Stimulated activated naive B cell treated with anti-CD40 and anti-IgM and Interleukin-4, amounts not matched to agents 10 μg/mL and 1 μg/mL and 100 μg/mL, for 72 hours (primary cell): Measurements from ENCODE around the gene RASSF10.

Experiments
- ATAC-seq, 2 donors: fragments of 150-1000 bp; cut with Tn5 transposase; replicated peaks; 2 replicates each; pipeline ENCODE4 v1.10.0; 2021; ENCODE audit warnings: moderate library complexity in 1 of 2
- DNase-seq: peaks from one replicate; pipeline ENCODE4 v3.0.0; 2021
- H3K27ac Mint-ChIP-seq: one replicate; pipeline ENCODE4 v1.8.0; 2022; ENCODE audit warnings: mild to moderate bottlenecking, mixed read lengths
- H3K27me3 Mint-ChIP-seq, 2 donors: one replicate each; pipeline ENCODE4 v1.8.0; 2022; ENCODE audit warnings: mixed read lengths in 2 of 2
- H3K36me3 Mint-ChIP-seq, 2 donors: one replicate each; pipeline ENCODE4 v1.8.0; 2022; ENCODE audit warnings: mixed read lengths in 2 of 2, mild to moderate bottlenecking in 1 of 2
- H3K4me1 Mint-ChIP-seq, 2 donors: one replicate each; pipeline ENCODE4 v1.8.0; 2022; ENCODE audit warnings: mixed read lengths in 2 of 2, mild to moderate bottlenecking in 1 of 2
- H3K4me3 Mint-ChIP-seq, 2 donors: one replicate each; pipeline ENCODE4 v1.8.0; 2022; ENCODE audit warnings: mild to moderate bottlenecking in 2 of 2, mixed read lengths in 2 of 2, moderate library complexity in 1 of 2
- H3K9me3 Mint-ChIP-seq, 2 donors: one replicate each; pipeline ENCODE4 v1.8.0; 2022; ENCODE audit warnings: mixed read lengths in 2 of 2, mild to moderate bottlenecking in 1 of 2

RASSF10 gene

DNA sequence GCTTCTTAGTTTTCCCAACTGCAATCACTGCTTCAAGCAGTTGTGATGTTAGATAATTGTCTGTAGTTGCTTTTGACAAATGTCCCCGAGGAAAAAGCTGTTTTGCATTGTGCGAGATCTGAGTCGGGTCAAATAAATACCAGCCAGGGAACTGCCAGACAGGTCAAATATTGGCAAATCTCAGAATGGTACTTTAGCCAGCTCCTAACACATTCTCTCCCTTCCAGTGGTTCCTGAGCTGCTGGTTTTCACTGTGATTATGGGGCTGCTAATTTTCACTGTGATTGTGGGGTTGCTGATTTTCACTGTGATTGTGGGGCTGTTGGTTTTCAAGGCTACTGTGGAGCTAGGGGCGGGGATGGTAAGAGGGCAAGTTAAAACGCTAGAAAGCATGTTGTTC, 14.3 kb downstream of the RASSF10 start:
- Mint-ChIP-seq H3K27me3 (peaks cover 6 to 24% of the 10 kb centered on the region in 2 donors), H3K27ac (no peak overlapping the region), H3K4me3 (no peak overlapping the region), H3K36me3 (no peaks in the 10 kb centered on the region), H3K9me3 (peaks cover 6% of the 10 kb centered on the region in 2 donors), H3K4me1 (no peaks in the 10 kb centered on the region)
- DNase-seq, result no peak
- ATAC-seq, result no peak

DNA sequence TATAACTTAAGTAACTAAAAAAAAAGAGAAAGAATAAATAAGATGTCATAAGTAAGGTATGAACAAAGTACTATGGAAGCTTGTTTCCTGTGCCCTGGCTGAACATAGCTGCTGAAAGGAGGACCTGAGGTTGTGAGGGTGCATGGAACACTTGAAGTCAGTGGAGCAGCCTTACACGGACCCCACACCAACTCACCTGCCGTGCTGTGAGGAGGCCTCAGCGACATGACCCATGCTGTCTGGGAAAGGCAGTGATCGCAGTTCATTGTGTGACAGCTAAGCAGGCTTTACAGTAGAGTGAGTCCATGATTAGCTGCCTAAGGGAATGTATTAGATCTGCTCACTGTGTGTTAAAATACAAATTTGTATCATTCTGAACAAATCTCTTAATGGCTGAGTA, 17.6 kb downstream of the RASSF10 start:
- Mint-ChIP-seq H3K27ac (no peak overlapping the region), H3K36me3 (no peaks in the 10 kb centered on the region), H3K27me3 (peaks cover 6 to 16% of the 10 kb centered on the region in 2 donors), H3K9me3 (peaks cover 6% of the 10 kb centered on the region in 2 donors), H3K4me3 (no peak overlapping the region), H3K4me1 (no peaks in the 10 kb centered on the region)
- DNase-seq (no peak), ATAC-seq (no peak)

DNA sequence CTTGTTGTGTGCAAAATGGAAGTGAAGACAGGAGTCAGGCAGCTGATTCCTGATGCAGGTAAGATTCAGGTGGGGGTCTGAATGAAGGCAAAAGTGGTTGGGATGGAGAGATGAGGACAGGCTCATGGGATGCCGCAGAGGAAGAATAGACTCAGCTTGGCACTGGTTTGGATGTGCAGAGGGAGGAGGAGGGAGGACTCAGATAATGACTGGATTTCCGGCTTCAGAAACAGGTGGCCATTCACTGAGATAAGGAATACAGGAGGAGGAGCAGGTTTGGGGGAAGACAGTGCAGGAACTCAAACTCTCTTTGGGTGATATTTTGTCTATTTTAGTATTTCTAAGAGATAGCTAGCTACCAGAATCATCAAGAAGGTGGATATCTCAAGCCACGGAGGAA, 19.2 kb downstream of the RASSF10 start:
- no peak for DNase-seq
- Mint-ChIP-seq H3K4me1 (no peaks in the 10 kb centered on the region), H3K4me3 (no peak overlapping the region), H3K27me3 (peaks cover 0 to under 1% of the 10 kb centered on the region in 2 donors), H3K27ac (no peak overlapping the region), H3K36me3 (no peaks in the 10 kb centered on the region), H3K9me3 (no peaks in the 10 kb centered on the region)
- ATAC-seq, result no peak

DNA sequence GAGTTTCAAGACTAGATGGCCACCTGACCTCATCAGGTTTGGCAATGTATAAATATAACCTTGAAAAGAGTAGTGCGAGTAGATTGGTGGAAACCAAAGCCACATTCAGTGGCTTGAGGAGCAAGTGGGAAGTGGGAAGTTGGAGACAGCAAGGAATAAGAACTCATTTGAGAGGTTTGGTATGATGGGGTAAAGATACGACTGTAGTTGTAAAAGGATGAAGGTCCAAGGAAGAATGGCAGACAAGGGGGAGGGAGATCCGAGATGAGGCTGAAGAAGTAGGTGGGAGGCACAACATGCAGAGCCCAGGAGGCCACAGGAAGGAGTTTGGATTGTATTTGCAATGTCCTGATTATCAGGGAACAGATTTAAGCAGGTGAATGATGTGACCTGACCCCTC, 20.8 kb downstream of the RASSF10 start:
- Mint-ChIP-seq H3K4me1 (no peaks in the 10 kb centered on the region), H3K9me3 (peaks cover 0 to under 1% of the 10 kb centered on the region in 2 donors), H3K27ac (no peak overlapping the region), H3K4me3 (no peak overlapping the region), H3K27me3 (peaks cover 2 to 5% of the 10 kb centered on the region in 2 donors), H3K36me3 (no peaks in the 10 kb centered on the region)
- ATAC-seq (no peak), DNase-seq (no peak)

DNA sequence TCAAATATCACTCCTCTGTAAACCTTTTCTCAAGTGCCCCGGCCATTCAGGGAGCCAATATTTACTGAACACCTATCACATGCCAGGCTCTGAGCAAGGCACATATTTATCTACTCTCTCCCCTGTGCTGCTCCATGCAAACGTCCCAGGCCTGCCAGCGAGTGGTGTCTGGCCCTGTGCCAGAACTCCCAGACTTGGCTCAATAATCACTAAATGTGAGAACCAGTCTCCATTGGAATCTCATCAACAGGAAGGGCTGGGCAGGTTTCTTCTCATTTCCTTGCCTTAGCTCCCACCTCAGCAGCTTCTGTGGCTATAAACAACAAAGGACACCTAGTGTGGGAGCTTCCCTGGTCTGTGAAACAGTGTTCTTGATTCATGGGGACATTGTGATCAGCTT, 21.7 kb downstream of the RASSF10 start:
- DNase-seq (no peak), ATAC-seq (no peak)
- Mint-ChIP-seq H3K4me1 (no peaks in the 10 kb centered on the region), H3K27ac (no peak overlapping the region), H3K9me3 (peaks cover 0 to 1% of the 10 kb centered on the region in 2 donors), H3K27me3 (peaks cover 11 to 13% of the 10 kb centered on the region in 2 donors), H3K36me3 (no peaks in the 10 kb centered on the region), H3K4me3 (no peak overlapping the region)

DNA sequence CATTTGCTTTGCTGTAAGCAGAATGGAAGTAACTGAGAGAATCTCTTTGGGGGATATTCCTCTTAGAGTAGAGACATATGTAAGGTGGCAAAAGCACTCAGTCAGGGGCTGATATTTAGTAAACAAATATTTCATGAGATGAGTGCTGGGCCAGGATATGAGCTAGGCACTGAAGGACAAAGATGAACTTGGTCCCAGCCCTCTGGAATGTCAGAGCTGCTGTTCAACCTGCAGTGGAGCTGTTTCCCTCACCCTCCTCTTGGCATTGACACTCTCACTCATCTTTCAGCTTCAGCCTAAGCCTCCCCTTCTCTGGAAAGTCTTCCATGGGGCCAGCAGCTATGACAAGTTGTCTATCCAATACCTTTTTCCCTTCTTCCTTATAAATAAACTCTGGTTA, 22.2 kb downstream of the RASSF10 start:
- Mint-ChIP-seq H3K27ac (no peak overlapping the region), H3K27me3 (peaks cover 11 to 13% of the 10 kb centered on the region in 2 donors), H3K4me3 (no peak overlapping the region), H3K9me3 (peaks cover 0 to 1% of the 10 kb centered on the region in 2 donors), H3K4me1 (no peaks in the 10 kb centered on the region), H3K36me3 (no peaks in the 10 kb centered on the region)
- no peak for DNase-seq
- no peak for ATAC-seq

DNA sequence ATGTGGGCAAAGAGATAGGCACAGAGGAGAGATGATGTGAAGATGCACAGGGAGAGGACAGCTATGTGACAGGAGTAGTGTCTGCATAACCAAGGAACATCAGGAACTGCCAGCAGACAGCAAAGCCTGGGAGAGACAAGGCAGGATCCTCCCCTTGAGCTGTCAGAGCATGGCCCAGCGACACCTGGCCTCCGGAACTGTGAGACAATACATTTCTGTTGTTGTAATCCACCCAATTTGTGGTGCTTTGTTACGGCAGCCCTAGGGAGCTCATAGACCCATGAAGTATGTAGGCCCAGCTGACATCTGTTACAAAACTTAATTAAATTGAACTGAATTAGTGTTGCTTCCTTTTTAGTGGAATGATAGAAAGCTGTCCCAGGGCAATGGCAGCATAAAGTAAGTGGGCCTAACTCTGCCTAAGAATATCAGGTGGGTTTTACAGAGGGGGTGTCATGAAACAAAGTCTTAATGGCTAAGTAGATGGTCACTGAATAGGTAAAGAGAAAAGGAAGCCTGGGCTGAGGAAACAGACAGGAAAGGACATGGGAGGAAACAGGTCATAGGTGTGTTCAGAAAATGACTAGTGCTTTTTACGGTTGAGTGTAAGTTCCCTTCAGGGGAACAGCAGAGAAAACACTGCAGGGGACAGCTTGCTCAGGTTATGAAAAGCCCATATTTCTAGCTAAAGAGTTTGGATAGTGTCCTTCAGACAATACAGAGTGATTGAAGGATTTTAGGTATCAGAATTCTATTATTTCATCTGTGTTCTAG, 24.8 kb downstream of the RASSF10 start:
- DNase-seq, result no peak
- H3K9me3 Mint-ChIP-seq, result peaks cover 0 to 1% of the 10 kb centered on the region in 2 donors
- H3K4me1 Mint-ChIP-seq, result no peaks in the 10 kb centered on the region
- no peak overlapping the region for H3K27ac Mint-ChIP-seq
- H3K4me3 Mint-ChIP-seq, result no peak overlapping the region
- H3K27me3 Mint-ChIP-seq, result peaks cover 11 to 13% of the 10 kb centered on the region in 2 donors
- no peaks in the 10 kb centered on the region for H3K36me3 Mint-ChIP-seq
- no peak for ATAC-seq

DNA sequence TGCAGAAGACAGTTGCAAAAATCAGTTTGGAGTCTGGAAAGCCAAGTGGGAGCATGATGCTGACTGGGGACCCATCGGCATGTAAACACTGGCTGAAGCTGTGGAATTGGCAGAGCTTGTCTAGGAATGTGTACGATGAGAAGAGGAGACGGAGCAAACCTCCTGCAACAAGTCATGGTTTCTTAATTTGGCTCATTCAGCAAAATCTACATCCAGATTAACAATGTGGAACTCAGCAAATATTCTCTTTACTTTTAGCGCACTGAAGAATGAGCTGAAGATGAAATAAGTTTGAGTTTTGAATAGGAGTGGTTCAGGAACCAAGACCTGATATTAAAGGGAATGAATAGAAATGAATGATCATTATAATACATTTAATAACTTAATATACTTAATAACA, 26.6 kb downstream of the RASSF10 start:
- Mint-ChIP-seq H3K4me3 (no peak overlapping the region), H3K27me3 (peaks cover 17 to 18% of the 10 kb centered on the region in 2 donors), H3K36me3 (no peaks in the 10 kb centered on the region), H3K4me1 (no peaks in the 10 kb centered on the region), H3K27ac (no peak overlapping the region), H3K9me3 (peaks cover 0 to 1% of the 10 kb centered on the region in 2 donors)
- DNase-seq, result no peak
- ATAC-seq, result no peak

DNA sequence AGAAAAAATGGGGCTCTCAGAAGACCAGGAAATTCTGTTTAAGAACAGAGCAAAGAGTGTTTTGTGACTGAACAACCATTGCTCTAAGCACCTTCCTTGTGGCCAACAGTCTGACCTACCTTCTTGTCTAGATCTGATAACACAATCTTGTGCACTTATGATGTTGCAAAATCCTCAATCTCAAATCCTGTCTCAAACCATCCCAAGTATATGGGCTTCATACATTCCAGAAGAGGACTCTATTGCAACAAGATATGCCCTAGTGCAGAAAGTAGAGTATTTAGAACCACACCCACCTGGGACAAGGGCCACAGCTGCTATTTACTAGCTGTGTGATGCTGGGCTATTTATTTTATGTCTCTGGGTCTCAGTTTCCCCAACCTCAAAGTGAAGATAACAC, 27.1 kb downstream of the RASSF10 start:
- Mint-ChIP-seq H3K4me1 (no peaks in the 10 kb centered on the region), H3K27ac (no peak overlapping the region), H3K27me3 (peaks cover 17 to 18% of the 10 kb centered on the region in 2 donors), H3K9me3 (peaks cover 0 to 1% of the 10 kb centered on the region in 2 donors), H3K4me3 (no peak overlapping the region), H3K36me3 (no peaks in the 10 kb centered on the region)
- no peak for DNase-seq
- ATAC-seq, result no peak

DNA sequence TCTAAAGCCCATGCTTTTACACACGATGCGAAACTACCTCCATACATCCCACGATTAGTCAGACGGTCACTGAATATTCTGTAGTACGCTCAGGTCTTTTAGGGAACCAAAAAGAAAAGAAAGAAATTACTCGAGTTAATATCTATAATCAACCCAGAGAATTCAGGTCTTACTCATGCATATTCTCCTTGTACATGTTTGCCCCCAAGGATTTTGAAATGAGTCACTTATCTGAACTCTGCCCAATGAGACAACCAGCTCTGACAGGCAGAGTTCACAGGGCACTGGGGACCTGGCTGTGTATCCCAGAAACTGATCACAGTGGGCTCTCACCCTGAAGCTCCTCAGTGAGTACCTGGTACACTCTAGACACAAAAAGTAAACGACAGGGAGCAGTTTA, 29.2 kb downstream of the RASSF10 start:
- Mint-ChIP-seq H3K4me3 (no peak overlapping the region), H3K4me1 (no peaks in the 10 kb centered on the region), H3K9me3 (peaks cover 0 to 1% of the 10 kb centered on the region in 2 donors), H3K27me3 (peaks cover 17 to 18% of the 10 kb centered on the region in 2 donors), H3K36me3 (no peaks in the 10 kb centered on the region), H3K27ac (no peak overlapping the region)
- DNase-seq (no peak), ATAC-seq (no peak)

DNA sequence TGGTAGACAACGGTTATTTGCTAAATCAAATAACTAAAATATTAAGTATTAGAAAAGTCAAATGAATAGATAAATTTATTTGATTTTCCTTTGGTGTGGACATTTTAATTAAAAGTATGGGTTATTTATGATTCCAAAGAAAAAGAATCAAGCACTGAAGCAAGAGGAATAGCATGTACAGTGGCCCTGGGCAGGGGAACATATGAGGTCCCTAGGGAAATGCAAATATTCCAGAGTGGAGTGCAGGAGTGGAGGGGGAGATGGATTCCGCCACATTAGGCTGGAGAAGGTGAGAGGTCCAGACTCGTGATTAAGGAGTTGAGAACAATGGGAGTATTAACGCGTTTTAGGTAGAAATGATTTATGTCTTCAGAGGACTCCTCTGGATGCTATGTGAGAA, 30.0 kb downstream of the RASSF10 start:
- Mint-ChIP-seq H3K9me3 (peaks cover 0 to 1% of the 10 kb centered on the region in 2 donors), H3K4me3 (no peak overlapping the region), H3K4me1 (no peaks in the 10 kb centered on the region), H3K27me3 (peaks cover 15 to 18% of the 10 kb centered on the region in 2 donors), H3K27ac (no peak overlapping the region), H3K36me3 (no peaks in the 10 kb centered on the region)
- no peak for ATAC-seq
- DNase-seq, result no peak

DNA sequence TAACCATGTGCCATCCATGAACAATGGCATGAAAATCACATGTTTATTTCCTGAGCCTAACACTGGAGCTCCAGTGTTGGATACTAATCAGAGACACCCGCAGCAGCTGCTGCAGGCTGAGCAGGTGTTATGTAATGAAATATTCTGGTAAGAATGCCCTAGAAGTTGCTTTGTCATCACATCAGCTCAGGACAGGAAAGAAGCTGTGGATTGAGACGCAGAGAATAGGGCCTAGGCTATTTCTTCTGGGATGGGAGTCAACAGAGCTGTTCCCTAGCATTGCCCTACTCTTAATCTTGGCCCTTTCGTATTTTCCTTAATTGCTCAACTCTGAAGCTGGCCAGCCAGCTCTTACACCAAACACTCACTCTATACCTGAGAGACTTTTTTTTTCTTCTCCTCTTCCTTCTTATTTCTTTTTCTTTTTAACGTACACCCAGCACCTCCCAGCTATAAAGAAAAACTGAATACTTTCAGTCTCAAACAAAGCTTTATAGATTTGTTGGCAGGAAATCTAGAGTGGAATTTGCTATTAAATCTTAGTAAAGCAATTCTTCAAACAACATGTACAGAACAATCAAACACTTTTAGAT, 31.9 kb downstream of the RASSF10 start:
- no peaks in the 10 kb centered on the region for H3K36me3 Mint-ChIP-seq
- no peak for ATAC-seq
- no peak overlapping the region for H3K27ac Mint-ChIP-seq
- no peaks in the 10 kb centered on the region for H3K9me3 Mint-ChIP-seq
- no peak for DNase-seq
- H3K4me3 Mint-ChIP-seq, result no peak overlapping the region
- H3K4me1 Mint-ChIP-seq, result no peaks in the 10 kb centered on the region
- peaks cover 4 to 7% of the 10 kb centered on the region in 2 donors for H3K27me3 Mint-ChIP-seq

DNA sequence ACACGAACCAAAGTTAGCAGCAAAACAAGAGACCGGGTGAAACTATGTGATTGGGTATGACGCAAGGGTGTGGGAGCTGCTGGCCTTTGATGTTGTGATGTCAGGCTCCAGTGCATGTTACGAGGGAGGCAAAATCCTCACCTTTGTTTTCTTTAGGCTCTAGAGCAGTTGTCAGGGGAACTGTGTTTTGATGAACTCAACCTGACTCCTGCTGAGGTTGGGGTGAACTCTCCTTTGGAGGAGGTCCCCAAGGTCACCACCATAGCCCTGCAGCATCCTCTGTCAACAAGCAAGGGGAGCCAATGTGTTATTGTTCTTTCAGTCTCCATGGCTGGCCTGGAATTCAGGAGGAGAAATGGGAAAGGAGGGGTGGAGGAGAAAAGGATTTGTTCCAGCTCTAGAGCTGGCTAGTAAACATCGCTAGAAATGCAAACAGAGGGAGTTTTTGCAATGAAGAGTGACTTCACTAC, 33.8 kb downstream of the RASSF10 start:
- Mint-ChIP-seq H3K27ac (no peak overlapping the region), H3K9me3 (peaks cover 0 to under 1% of the 10 kb centered on the region in 2 donors), H3K27me3 (peaks cover 4 to 7% of the 10 kb centered on the region in 2 donors), H3K4me3 (no peak overlapping the region), H3K36me3 (no peaks in the 10 kb centered on the region), H3K4me1 (no peaks in the 10 kb centered on the region)
- no peak for ATAC-seq
- no peak for DNase-seq

DNA sequence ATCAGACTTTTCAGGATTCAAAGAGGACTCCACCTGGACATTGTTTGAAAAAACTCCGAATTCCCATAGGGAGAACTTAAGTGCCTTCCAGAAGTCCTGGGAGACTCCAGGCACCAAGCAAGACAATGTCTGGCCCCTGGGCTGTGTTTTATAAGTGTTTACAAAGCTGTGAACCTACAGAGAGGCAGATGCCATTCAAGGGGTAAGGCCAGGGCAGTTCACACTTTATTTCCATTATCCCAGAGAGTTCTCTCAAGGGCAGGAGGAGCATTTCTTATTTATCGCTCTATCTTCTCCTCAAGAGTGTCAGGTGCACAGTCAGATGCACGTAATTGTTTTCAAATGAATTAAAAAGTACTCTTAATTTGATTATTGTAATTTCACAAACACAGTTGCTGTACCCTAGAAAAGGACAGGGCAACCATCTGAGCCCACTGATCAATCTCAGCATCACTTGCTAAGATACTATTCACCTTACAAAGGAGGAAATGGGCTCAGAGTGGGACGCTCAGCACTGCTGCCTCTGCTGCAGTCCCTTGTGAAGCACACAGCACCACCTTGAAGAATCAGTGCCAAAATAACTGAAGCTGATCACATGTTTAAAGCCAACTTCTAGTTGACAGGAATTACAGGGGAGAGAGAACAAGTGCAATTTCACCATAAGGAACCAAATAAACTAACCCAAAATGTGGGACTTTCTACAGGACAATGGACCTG, 35.0 kb downstream of the RASSF10 start:
- H3K27ac Mint-ChIP-seq, result no peak overlapping the region
- peaks cover 4 to 7% of the 10 kb centered on the region in 2 donors for H3K27me3 Mint-ChIP-seq
- no peaks in the 10 kb centered on the region for H3K36me3 Mint-ChIP-seq
- ATAC-seq, result no peak
- no peak for DNase-seq
- H3K9me3 Mint-ChIP-seq, result peaks cover 0 to 2% of the 10 kb centered on the region in 2 donors
- no peaks in the 10 kb centered on the region for H3K4me1 Mint-ChIP-seq
- H3K4me3 Mint-ChIP-seq, result no peak overlapping the region
